GM10248 (cell line): ENCODE measurements around the gene FAHD1.

ENCODE experiments used
- CTCF ChIA-PET: fragments of 300-600 bp; sonication (Branson Sonifier 250); formaldehyde crosslinking; extraction: SDS; loops from one replicate; lab custom pipeline; 2021; ENCODE audit warnings: antibody characterized with exemption; lab: Yijun Ruan, JAX
- POLR2A ChIA-PET: fragments of 350-650 bp; sonication (Branson Sonifier 250); formaldehyde crosslinking; extraction: SDS; loops from one replicate; lab custom pipeline; 2020; ENCODE audit warnings: antibody characterized with exemption; lab: Yijun Ruan, JAX
- DNase-seq: peaks from one replicate; pipeline ENCODE4 v3.0.0; 2012; ENCODE audit errors: extremely low spot score
- CTCF ChIP-seq: IDR thresholded peaks from 2 replicates; pipeline ENCODE4 v1.5.1; 2012; ENCODE audit warnings: mild to moderate bottlenecking, low read depth; ENCODE audit errors: extremely low read depth, missing control alignments, control extremely low read depth

Gene FAHD1

GRCh38 chr16:1857433-1858097 lies 30.6 kb downstream of the FAHD1 start:
- CTCF ChIA-PET, result interaction anchor here (0.7 to 1.4 kb wide), 4 partner anchors 9 to 283 kb away, joined by 3 to 4 read pairs (median 3); no protein-coding TSS in a partner anchor
- TF ChIP-seq CTCF, result no peak
- POLR2A ChIA-PET, result no interaction called here
- DNase-seq, result no peak

DNA sequence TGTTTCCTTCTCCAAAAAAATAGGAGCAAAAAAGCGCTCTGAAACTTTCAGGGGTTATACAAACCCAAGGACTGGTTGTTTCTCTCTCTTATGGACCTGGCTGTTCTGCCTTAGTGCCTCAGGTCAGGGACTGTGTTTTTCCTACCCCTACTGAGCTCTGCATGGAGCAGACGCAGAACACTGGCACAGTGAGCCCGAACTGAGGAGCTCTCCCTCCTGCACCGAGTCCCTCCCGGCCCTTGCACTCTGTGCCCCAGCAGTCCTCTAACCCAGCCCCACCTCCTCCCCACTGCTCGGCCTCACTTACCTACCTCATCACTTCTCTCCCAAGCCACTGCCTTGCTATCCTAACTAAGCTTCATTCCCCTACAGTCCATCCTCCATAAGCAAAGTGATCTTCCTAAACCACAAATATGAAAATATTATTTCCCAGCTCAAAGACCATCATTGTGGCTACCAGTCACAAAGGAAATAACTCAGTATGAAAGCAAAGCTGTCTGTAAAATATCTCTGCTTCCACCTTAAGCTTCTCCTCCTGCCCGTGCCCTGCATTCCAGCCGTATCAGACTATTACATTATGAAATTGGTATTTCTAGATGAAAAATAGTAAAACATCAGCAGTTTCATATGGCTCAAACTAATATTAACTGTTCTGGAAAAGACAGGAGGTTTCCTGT lies 31.3 kb downstream of the FAHD1 start:
- TF ChIP-seq CTCF, result no peak
- no peak for DNase-seq
- CTCF ChIA-PET, result interaction anchor here (0.8 to 1.4 kb wide), 3 partner anchors 8 to 72 kb away, joined by 3 to 4 read pairs (median 3); no protein-coding TSS in a partner anchor
- POLR2A ChIA-PET, result no interaction called here

DNA sequence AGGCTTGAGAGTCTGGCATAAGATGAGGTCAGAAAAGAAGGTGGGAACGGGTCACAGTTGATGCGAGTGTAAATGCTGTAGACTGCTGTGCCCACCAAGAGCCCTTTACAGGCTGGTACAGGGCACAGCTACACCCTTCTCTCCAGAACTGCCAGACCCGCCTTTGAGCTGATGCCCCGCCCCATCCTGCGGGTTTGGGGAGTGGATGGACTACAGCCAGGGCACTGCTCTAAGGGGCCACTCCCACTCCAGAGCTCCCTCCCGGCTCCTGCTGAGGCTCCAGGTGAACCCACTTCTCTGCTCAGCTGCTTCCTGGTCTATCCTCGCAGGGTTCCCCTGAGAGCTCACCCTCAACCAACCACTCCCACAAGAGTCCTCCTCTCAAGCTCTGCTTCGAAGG lies 32.6 kb downstream of the FAHD1 start:
- ChIA-PET CTCF (interaction anchor here (1.4 kb wide), 1 partner anchor 9 kb away, joined by 4 read pairs; no protein-coding TSS in a partner anchor), POLR2A (no interaction called here)
- TF ChIP-seq CTCF, result no peak
- DNase-seq, result no peak

GRCh38 chr16:1861730-1862129 lies 34.7 kb downstream of the FAHD1 start:
- no peak for TF ChIP-seq CTCF
- CTCF ChIA-PET, result interaction anchor here (1.6 to 1.7 kb wide), 2 partner anchors 54 to 67 kb away, joined by 3 to 11 read pairs; no protein-coding TSS in a partner anchor
- no peak for DNase-seq
- POLR2A ChIA-PET, result no interaction called here

GRCh38 chr16:1862394-1862793 lies 35.4 kb downstream of the FAHD1 start:
- DNase-seq, result no peak
- CTCF ChIA-PET, result interaction anchor here (0.8 to 1.9 kb wide), 6 partner anchors 16 to 278 kb away, joined by 3 to 11 read pairs (median 4); no protein-coding TSS in a partner anchor

More at GRCh38 chr16:1862394-1862793, 35.4 kb downstream of the FAHD1 start:
- POLR2A ChIA-PET, result no interaction called here
- no peak for TF ChIP-seq CTCF
